Stimulated activated CD8-positive, alpha-beta memory T cell treated with anti-CD3 and anti-CD28 coated beads, Interleukin-15, amount 100 ng/mL, for 1 hour (primary cell): ENCODE data around the gene SEL1L3.

Experiments used
- DNase-seq: peaks from one replicate; pipeline ENCODE4 v3.0.0-alpha.2; 2020; ENCODE audit warnings: low read depth

Gene SEL1L3

DNA sequence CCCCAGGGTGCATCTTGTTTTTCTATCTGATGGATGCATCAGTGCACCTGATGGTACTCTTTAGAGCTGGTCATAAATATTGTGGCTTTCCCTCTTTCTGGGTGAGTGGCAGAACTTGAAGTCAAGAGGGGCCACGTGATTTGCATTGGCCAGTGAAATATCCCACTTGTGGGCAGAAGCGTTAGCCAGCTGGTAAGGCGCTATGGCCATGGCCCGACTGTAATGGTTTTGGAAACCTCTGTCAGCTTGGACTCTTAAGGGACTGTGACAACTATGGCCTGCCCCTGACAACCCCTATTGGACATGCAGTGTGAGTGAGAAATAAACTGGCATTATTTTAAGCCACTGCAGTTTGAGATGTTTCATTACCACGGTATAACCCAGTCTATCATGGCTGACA is 72.8 kb downstream of the SEL1L3 start:
- DNase-seq, result no peak

GRCh38 chr4:25788703-25789238 is 74.0 kb downstream of the SEL1L3 start:
- no peak for DNase-seq

GRCh38 chr4:25786497-25787065 is 76.2 kb downstream of the SEL1L3 start:
- no peak for DNase-seq

- no peak for DNase-seq
Observed at GRCh38 chr4:25783943-25784342, 78.8 kb downstream of the SEL1L3 start.

DNA sequence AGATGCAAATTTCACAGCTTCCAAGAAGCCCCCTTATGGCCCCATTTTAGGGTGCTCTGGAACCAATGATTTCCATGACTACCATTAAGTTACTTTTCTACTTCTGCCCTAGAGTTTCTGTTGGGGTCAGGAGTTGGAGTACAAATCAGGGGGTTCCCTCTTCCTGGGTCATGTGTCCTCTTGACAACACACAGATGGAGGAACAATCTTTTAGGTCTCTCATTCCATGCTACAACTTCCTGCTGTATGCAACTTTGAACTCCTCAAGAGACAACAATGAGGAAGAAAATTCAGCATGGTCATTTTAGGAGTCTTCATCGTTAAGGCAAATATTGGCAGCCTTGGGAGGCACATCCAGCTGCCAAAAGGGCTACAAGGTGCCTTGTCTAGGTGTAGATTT is 79.7 kb downstream of the SEL1L3 start:
- no peak for DNase-seq

GRCh38 chr4:25782482-25782881 is 80.3 kb downstream of the SEL1L3 start:
- DNase-seq, result no peak

GRCh38 chr4:25779021-25779420 is 83.8 kb downstream of the SEL1L3 start:
- DNase-seq, result no peak

DNA sequence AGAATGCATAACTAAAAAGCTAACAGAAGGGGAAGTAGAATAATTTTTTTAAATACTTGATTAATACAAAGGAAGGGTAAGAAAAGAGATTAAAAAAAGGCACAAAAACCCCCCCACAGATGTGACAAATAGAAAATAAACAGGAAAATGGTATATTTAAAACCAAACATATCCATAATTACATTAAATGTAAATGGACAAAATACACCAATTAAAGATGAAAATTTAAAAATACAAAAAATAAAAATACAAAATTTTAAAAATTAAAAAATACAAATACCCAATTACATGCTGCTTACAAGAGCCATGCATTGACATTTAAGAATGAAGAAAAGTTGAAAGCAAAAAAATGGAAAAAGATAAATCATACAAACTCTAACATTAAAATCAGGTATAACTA is 86.0 kb downstream of the SEL1L3 start:
- no peak for DNase-seq

GRCh38 chr4:25775166-25775565 is 87.6 kb downstream of the SEL1L3 start:
- DNase-seq, result no peak

DNA sequence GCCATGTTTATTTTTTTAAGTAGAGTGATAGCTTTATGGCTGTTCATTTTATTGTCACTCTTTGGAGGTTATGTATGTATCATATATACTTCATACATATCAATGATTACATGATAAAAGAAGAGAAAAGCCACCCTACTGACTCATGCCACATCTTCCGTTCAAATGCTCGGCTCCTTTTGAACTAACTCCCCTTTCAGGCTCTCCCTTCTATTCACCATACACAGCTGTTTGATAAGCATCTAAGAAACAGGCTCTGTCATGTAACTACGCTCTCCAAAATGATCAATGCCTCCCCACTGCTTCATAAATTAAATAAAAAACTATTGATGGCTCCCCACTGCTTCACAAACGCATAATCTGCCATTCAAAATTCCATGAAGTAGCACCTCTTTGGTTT is 89.4 kb downstream of the SEL1L3 start:
- no peak for DNase-seq

GRCh38 chr4:25771672-25772071 is 91.1 kb downstream of the SEL1L3 start:
- no peak for DNase-seq

DNA sequence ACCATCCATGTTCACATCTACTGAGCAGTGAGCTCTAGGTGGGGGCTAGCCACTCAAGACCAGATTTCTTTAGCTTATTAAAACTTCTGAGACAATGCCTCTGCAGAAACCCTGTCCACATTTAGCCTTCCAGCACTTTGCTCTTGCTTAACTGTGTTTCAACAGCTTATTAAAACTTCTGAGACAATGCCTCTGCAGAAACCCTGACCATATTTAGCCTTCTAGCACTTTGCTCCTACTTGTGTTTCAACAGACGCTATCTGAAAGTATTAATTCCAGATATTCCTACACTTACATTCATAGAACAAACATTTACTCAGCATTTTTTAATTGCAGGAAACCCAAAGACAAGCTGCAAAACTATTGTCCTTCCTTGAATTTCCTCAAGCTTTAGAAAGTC is 91.9 kb downstream of the SEL1L3 start:
- DNase-seq, result no peak

DNA sequence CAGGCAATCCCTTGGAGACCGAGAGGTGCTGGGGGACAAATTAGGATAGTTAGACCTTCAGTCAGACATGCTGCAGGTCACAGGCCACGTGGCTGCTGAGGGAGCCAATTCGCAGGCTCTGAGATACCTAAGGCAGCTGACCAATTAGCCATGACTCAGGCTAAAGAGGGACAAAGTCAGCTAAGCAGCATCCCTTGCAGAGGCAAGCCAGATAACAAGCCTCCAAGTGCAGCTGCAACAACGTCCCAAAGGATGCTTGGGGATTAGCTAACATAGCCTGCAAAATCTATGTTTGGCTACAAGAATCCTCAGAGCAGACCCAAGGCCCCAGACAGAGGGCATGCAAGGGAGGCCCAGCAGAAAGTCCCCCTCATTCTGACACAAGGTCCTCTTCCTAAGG is 93.5 kb downstream of the SEL1L3 start:
- DNase-seq, result no peak

GRCh38 chr4:25767877-25768725 is 94.7 kb downstream of the SEL1L3 start:
- no peak for DNase-seq

DNA sequence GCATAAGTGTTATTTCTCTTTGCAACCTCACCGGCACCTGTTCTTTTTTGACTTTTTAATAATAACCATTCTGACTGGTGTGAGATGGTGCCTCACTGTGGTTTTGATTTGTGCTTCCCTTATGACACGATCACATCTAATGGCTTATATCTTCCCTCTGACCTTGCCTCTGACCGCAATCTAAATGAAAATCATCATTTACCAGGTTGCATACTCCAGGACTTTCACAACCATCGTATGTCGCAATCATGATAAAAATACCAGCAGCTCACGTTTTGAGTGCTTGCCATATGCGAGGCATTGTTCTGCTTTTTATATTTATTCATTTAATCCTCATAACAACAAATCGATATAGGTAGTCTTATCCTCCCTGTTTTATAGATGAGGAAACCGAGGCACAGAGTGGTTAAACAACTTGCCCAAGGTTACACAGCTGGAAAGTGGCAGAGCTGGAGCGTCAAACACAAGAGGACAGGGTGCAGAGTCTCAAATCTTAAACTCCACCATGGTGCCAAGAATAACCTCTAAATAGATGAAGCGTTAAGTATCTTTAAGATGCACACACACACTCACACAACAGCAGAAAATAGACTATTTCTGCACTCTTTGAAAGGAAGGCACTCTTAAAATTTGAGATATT is 102.2 kb downstream of the SEL1L3 start:
- DNase-seq, result no peak

GRCh38 chr4:25760048-25760447 is 102.7 kb downstream of the SEL1L3 start:
- DNase-seq, result no peak

GRCh38 chr4:25759101-25759500 is 103.7 kb downstream of the SEL1L3 start:
- DNase-seq, result no peak

DNA sequence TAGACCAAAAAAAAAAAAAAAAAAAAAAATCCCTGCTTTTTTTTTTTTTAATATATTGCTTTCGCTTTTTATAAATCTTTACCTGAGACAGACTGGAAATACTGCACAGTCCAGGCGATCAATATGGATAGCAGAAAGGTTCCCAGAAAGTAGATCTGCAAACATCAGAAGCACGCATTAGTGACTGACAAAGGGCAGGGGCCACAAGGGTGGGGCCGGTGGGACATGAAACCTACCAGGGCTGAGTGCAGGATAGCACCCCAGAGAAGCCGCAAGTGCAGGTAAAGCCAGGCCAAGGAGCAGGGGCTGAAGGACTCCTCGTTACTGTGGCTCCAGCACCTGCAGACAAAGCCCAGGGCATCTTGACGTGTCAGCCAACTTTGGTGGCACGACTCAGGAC is 105.3 kb downstream of the SEL1L3 start:
- no peak for DNase-seq

GRCh38 chr4:25756503-25756902 is 106.3 kb downstream of the SEL1L3 start:
- DNase-seq, result no peak

- no peak for DNase-seq
Observed at GRCh38 chr4:25755911-25756310, 106.9 kb downstream of the SEL1L3 start.

- DNase-seq, result no peak
Observed at GRCh38 chr4:25753239-25753638, 109.5 kb downstream of the SEL1L3 start.

- no peak for DNase-seq
Observed at GRCh38 chr4:25750874-25751273, 111.9 kb downstream of the SEL1L3 start.

DNA sequence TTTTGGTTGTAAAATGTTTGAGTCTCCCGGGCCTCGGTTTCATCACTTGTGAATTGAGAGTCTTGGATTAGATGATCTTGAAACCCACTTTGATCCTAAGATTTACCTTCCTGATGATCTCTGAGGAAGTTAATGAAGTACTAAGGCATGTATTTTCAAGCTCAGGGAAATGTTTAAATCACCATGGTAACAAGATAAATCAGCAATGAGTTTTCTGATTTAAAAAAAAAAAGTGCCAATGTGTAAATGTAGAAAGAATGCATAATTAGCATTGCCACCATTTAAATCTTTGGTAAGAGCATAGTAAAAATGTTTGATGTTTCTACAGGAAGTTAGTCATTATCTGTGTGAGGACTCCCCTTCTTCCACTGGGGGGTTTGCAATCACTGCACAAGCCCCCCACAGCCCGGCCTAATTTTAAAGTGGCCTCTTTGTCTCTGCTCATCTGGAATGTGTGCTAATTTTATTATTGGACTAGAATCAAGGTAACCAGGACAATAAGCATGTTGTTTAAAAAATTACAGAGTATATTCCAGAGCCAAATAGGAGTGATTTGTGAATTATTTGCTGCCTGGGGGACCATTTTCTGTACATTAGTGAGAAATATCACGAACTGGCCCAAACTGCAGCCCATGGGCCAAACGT is 113.5 kb downstream of the SEL1L3 start:
- DNase-seq, result no peak
